BJ (cell line): ENCODE data around the gene GALNT17. TPM values are rescaled to one million over a fixed set of nuclear protein-coding genes. Genes with fewer than 3 reads are reported as not detected.

Experiments
- CTCF ChIA-PET: fragments of 350-600 bp; formaldehyde crosslinking; extraction: SDS; loops from one replicate; lab custom pipeline; 2021; ENCODE audit warnings: antibody characterized with exemption, inconsistent platforms; lab: Yijun Ruan, JAX
- POLR2A ChIA-PET: fragments of 300-600 bp; sonication (Branson Sonifier 250); formaldehyde crosslinking; extraction: SDS; loops from one replicate; lab custom pipeline; 2021; ENCODE audit warnings: antibody characterized with exemption; lab: Charles Lee
- DNase-seq: peaks from one replicate; pipeline ENCODE4 v3.0.0-alpha.2; 2011; ENCODE audit warnings: low read depth
- H3K27me3 ChIP-seq: 2 replicates; pipeline ENCODE4 v1.6.0; 2011; ENCODE audit warnings: low read length; ENCODE audit not compliant: control insufficient read depth, insufficient read depth
- H3K36me3 ChIP-seq: 2 replicates; pipeline ENCODE4 v1.5.1; 2011; ENCODE audit warnings: low read length; ENCODE audit not compliant: control insufficient read depth, insufficient read depth
- H3K4me3 ChIP-seq: 2 replicates; pipeline ENCODE4 v1.5.1; 2011; ENCODE audit warnings: low read depth, mild to moderate bottlenecking, control low read depth, low read length
- polyA plus RNA-seq: library from polyadenylated mRNA; depleted of rRNA; stranded (reverse); fragments of >200 nt; gene quantifications from 2 replicates; pipeline ENCODE4 v1.2.3, GENCODE V29; 2011
- TF ChIP-seq, protein P1 (sequence below): IDR thresholded peaks from 2 replicates; pipeline ENCODE4 v1.5.1; 2011; ENCODE audit warnings: low read depth, mild to moderate bottlenecking, control low read depth, inconsistent platforms, low read length, moderate library complexity; ENCODE audit not compliant: insufficient read depth

Gene GALNT17
- polyA plus RNA-seq, 1 experiment, result not detected

DNA sequence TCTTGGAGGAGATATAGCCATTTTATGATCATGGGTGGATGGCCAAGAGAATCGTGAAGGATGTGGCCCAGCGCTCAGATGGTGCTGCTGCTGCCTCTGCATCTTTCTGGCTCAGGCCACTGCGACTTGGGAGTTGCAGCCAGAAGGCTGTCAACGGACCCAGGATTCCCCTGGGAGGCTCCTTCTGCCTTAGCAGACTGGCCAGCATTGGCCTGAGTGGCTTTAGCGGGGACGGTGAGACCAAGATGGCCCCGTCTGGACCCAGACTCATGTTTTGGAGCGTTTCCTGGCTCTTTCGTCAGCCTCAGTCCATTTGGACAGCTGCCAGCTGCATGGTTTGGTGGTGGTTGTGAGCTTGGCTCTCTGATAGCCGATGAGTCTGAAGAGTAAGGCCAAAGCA, 97.2 kb downstream of the GALNT17 start:
- DNase-seq, result no peak
- ChIA-PET POLR2A (no interaction called here), CTCF (no interaction called here)
- Histone ChIP-seq H3K36me3 (no peaks in the 10 kb centered on the region), H3K4me3 (no peak overlapping the region), H3K27me3 (no peaks in the 10 kb centered on the region)
- TF ChIP-seq, protein P1, sequence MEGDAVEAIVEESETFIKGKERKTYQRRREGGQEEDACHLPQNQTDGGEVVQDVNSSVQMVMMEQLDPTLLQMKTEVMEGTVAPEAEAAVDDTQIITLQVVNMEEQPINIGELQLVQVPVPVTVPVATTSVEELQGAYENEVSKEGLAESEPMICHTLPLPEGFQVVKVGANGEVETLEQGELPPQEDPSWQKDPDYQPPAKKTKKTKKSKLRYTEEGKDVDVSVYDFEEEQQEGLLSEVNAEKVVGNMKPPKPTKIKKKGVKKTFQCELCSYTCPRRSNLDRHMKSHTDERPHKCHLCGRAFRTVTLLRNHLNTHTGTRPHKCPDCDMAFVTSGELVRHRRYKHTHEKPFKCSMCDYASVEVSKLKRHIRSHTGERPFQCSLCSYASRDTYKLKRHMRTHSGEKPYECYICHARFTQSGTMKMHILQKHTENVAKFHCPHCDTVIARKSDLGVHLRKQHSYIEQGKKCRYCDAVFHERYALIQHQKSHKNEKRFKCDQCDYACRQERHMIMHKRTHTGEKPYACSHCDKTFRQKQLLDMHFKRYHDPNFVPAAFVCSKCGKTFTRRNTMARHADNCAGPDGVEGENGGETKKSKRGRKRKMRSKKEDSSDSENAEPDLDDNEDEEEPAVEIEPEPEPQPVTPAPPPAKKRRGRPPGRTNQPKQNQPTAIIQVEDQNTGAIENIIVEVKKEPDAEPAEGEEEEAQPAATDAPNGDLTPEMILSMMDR, result no peak

DNA sequence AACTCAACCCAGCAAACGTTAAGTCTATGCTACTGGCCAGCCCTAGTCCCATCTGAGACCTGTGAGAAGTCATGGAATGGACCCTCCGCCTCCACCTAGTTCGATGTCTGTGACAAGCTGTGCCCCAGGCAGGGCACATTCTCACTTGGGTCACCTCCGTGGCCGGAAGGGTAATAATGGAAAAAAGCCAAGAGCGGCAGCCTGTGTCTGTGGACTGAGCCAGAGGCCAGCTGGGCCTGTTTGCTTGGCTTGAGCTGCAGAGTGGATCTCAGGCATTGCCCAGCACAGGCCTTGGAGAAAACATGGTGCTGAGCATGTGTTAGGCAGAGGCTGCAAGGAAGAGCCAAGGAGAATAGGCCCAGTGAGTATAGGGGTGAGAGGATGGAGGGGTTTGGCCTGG, 97.8 kb downstream of the GALNT17 start:
- ChIA-PET POLR2A (no interaction called here), CTCF (no interaction called here)
- H3K36me3 ChIP-seq, result no peaks in the 10 kb centered on the region
- H3K4me3 ChIP-seq, result no peak overlapping the region
- TF ChIP-seq, protein P1, result no peak
- DNase-seq, result no peak
- no peaks in the 10 kb centered on the region for H3K27me3 ChIP-seq

DNA sequence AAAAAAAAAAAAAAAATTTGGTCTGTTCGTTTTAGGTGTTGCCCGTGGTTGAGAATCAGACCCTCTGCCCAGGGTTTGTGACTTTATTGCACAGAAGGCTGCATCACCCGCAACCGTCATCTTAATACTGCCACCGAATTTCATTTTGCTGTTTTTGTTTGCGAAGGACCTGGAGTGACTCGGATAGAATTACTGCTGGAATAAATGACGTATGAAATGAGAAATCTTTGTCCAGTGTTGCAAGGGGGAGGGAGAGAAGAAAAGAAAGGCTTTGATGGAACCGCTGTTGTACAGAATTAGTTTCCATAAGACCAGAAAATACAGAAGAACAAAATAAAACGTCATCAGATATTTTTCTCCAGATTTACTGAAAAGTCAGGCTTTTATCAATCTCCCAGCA, 103.3 kb downstream of the GALNT17 start:
- ChIA-PET CTCF (no interaction called here), POLR2A (no interaction called here)
- Histone ChIP-seq H3K27me3 (no peaks in the 10 kb centered on the region), H3K36me3 (no peaks in the 10 kb centered on the region), H3K4me3 (no peak overlapping the region)
- no peak for DNase-seq
- TF ChIP-seq, protein P1, result no peak

DNA sequence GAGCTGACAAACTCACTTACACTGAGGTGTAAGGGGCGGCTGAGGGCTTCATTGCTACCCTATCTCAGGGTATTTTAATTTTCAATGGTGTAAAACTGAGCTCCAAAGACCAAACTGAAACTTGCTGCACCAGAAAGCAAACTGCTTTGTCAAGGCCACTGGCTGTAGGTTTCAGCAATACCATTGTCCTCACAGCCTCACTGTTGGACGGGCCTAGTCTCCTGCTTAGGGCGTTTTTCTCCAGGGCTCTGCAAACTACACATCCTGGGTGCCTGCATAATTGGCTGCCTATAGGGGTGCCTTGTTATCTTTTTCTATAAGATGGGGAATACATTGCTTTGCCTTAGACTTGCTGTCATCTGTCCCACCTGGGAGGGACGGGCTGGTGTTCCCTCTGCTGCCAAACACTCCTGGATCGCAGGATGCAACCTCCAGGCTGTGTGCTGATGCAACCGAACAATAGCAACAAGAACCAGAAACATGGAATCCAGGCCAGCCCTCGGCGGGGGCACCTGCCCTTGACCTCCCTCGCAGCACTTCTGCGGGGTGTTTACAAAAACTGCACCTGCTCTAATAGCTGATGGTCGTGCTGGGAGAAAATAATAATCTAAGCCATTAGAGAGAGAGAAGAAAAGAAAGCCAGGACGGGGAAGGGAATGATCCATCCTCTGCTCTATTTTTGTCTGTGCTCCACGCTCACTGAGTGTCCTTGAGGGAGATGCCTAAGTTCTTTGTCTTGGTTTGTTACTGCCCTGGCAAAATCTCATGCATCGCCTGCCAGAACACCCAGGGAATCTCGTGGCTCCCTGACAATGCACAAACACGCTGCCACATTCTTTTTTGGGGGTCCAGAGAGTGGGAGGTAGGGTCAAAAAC, 104.5 kb downstream of the GALNT17 start:
- no peak for DNase-seq
- H3K36me3 ChIP-seq, result no peaks in the 10 kb centered on the region
- TF ChIP-seq, protein P1, result no peak
- CTCF ChIA-PET, result no interaction called here
- no peaks in the 10 kb centered on the region for H3K27me3 ChIP-seq
- POLR2A ChIA-PET, result no interaction called here
- H3K4me3 ChIP-seq, result no peak overlapping the region

DNA sequence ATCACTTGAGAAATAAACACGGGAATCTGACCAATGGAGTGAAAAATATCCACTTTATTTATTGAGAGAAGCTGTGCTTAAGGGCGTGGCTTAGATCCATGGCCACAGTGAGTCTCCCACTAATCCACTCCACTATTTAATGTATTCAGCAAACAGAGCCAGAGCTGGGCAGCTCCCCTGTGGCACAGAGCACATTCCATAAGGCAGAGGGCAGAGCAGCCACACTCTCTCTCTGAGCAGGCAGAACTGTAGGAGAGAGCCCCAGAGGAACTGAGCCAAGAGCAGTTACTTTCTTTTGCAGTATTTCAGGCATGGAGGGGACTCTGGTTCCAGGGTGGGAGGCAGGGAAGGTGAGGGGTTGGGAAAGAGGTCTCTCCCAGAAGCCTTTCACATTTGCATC, 106.0 kb downstream of the GALNT17 start:
- TF ChIP-seq, protein P1, result no peak
- Histone ChIP-seq H3K27me3 (no peaks in the 10 kb centered on the region), H3K36me3 (no peaks in the 10 kb centered on the region), H3K4me3 (no peak overlapping the region)
- DNase-seq, result no peak
- CTCF ChIA-PET, result no interaction called here
- POLR2A ChIA-PET, result no interaction called here
